Activated naive CD4-positive, alpha-beta T cell treated with anti-CD3 and anti-CD28 coated beads, Interleukin-2, amount 50 U/mL, for 72 hours (primary cell): Measurements from ENCODE around the gene WDR45B. TPM values are rescaled to one million over a fixed set of nuclear protein-coding genes. Genes with fewer than 3 reads are reported as not detected.

Source experiments
- ATAC-seq, 2 donors: fragments of 150-1000 bp; cut with Tn5 transposase; 2 replicates each; pipeline ENCODE4 v1.10.0; 2021; ENCODE audit warnings: mild to moderate bottlenecking in 2 of 2, moderate library complexity in 2 of 2
- DNase-seq, 2 donors: peaks; one replicate each; pipeline ENCODE4 v3.0.0; 2021 to 2022; ENCODE audit warnings: low spot score in 2 of 2
- H3K27ac Mint-ChIP-seq, 2 donors: one replicate each; pipeline ENCODE4 v1.8.0; 2022; ENCODE audit warnings: mild to moderate bottlenecking in 2 of 2, mixed read lengths in 2 of 2
- H3K36me3 Mint-ChIP-seq, 2 donors: one replicate each; pipeline ENCODE4 v1.8.0; 2022; ENCODE audit warnings: mixed read lengths in 2 of 2
- H3K9me3 Mint-ChIP-seq, 2 donors: one replicate each; pipeline ENCODE4 v1.8.0; 2022; ENCODE audit warnings: mixed read lengths in 2 of 2
- total RNA-seq, 2 donors: library from RNA; stranded (reverse); gene quantifications; one replicate each; pipeline ENCODE4 v1.2.3, GENCODE V29; 2022

Gene WDR45B
- total RNA-seq, 2 donors from 2014 or later = 33.9 to 89.9 TPM

- H3K36me3 Mint-ChIP-seq = no peaks in the 10 kb centered on the region
- DNase-seq (no peak), ATAC-seq (no peak)
- no peaks in the 10 kb centered on the region for H3K9me3 Mint-ChIP-seq
- H3K27ac Mint-ChIP-seq = no peak overlapping the region
Measured at GRCh38 chr17:82568997-82569393, 79.2 kb downstream of the WDR45B start.

DNA sequence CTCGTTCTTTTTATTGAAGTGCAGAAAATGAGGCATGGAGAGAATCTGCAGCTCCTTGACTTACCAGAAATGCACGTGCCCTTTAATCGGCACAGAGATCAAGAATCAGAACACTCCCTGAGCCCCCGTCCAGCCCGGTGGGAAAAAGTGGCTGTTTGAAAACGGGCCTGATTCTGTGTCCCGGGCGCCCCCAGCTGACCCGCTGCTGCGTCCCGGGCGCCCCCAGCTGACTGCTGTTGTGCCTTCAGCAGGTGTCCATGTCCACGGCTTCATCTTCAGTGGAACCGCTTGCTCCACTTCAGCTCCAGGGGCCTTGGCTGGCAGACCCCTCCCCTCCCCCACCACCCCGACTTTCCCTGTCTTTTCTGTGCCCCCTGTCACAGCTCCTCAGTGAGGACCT lies 81.0 kb downstream of the WDR45B start:
- H3K9me3 Mint-ChIP-seq = no peaks in the 10 kb centered on the region
- ATAC-seq = no peak
- no peaks in the 10 kb centered on the region for H3K36me3 Mint-ChIP-seq
- H3K27ac Mint-ChIP-seq = peak overlapping the region in 1 of 2 donors; percentile 13
- DNase-seq = no peak

GRCh38 chr17:82566129-82566960 lies 81.9 kb downstream of the WDR45B start:
- no peaks in the 10 kb centered on the region for H3K36me3 Mint-ChIP-seq
- no peaks in the 10 kb centered on the region for H3K9me3 Mint-ChIP-seq
- ATAC-seq (no peak), DNase-seq (no peak)
- no peak overlapping the region for H3K27ac Mint-ChIP-seq

DNA sequence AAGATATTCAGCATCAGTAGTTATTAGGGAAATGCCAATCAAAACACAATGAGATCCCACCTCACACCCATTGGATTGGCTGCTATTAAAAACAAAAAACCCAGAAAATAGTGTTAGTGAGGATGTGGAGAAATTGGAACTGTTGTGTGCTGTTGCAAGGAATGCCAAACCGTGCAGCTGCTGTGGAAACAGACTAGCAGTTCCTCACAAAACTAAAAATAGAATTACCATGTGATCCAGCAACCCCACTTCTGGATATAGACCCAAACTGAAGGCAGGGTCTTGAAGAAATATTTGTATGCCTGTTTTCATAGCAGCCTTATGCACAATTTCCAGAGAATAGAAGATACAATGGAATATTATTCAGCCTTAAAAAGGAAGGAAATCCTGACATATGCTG lies 82.7 kb downstream of the WDR45B start:
- ATAC-seq (no peak), DNase-seq (no peak)
- no peaks in the 10 kb centered on the region for H3K36me3 Mint-ChIP-seq
- H3K27ac Mint-ChIP-seq = no peak overlapping the region
- H3K9me3 Mint-ChIP-seq = no peaks in the 10 kb centered on the region

Other genes with a start within 250 kb of the WDR45B start
- 10 to 100 TPM; 16.2 to 33.6 TPM for gene HEXD, start 230.1 kb downstream of the WDR45B start, total RNA-seq
- gene OGFOD3, start 229.9 kb downstream of the WDR45B start, total RNA-seq = 10 to 100 TPM; 16.8 to 23.5 TPM
- 100 to 1,000 TPM; 205 to 401 TPM for gene CYBC1, start 197.7 kb downstream of the WDR45B start, total RNA-seq
- gene NARF, start 189.7 kb downstream of the WDR45B start, total RNA-seq = 100 to 1,000 TPM; 159 TPM
- 10 to 100 TPM; 56.2 to 67.4 TPM for gene FOXK2, start 128.7 kb downstream of the WDR45B start, total RNA-seq
- gene RAB40B, start 50.3 kb upstream of the WDR45B start, total RNA-seq = 1 to 10 TPM; 1.7 to 2.8 TPM
- gene FN3KRP, start 68.3 kb upstream of the WDR45B start, total RNA-seq = 10 to 100 TPM; 45.9 to 51.2 TPM
- 1 to 10 TPM; 3.5 to 7.0 TPM for gene FN3K, start 87.2 kb upstream of the WDR45B start, total RNA-seq
- gene TBCD, start 103.6 kb upstream of the WDR45B start, total RNA-seq = 100 to 1,000 TPM in 1 of 2 donors, 10 to 100 TPM in 1; 67.4 to 147 TPM
- gene ZNF750, start 191.6 kb upstream of the WDR45B start, total RNA-seq = not detected